ENCODE data around the gene CCDC88B.

DNA sequence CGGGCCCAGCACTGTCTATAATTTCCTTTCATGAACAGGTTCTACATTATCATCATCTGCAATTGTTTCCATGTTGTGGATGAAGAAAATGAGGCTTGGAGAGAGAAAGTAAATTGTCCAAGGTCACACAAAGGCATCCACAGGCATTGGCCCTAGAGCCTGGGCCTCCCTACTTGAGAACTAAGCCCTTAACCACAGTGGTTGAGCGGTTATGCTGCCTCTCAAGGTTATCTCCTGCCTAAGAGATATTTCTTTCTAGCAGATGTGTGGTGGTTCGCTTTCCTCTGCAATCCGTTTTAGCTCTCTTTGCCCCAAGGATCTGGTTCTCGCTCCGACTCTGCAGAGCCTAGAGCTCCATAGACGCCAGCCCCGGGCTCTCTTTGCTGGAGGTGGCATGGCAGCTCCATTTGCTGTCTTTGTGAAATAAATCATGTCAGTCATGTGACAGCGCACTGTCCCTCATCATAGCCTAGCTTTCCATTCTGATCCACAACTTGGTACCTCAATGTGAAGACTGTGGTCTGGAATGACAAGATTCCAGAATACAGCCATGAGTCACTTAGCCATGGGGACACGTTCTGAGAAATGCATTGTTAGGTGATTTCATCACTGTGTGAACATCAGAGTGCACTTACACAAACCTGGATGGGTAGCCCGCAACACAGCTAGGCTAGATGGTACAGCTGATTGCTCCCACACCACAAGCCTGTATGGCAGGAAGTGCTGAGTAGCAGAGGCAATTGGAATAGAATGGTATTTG is 46.1 kb downstream of the CCDC88B start:
- no peak for TF ChIP-seq POLR2A (IDR thresholded peaks at IDR 0.05)
- TF ChIP-seq, protein P1, sequence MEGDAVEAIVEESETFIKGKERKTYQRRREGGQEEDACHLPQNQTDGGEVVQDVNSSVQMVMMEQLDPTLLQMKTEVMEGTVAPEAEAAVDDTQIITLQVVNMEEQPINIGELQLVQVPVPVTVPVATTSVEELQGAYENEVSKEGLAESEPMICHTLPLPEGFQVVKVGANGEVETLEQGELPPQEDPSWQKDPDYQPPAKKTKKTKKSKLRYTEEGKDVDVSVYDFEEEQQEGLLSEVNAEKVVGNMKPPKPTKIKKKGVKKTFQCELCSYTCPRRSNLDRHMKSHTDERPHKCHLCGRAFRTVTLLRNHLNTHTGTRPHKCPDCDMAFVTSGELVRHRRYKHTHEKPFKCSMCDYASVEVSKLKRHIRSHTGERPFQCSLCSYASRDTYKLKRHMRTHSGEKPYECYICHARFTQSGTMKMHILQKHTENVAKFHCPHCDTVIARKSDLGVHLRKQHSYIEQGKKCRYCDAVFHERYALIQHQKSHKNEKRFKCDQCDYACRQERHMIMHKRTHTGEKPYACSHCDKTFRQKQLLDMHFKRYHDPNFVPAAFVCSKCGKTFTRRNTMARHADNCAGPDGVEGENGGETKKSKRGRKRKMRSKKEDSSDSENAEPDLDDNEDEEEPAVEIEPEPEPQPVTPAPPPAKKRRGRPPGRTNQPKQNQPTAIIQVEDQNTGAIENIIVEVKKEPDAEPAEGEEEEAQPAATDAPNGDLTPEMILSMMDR (IDR thresholded peaks at IDR 0.05): no peak

Data from body of pancreas (tissue), 4 donors.